A673 (cell line): ENCODE measurements around the gene ALG14.

Experiments
- EZH2 ChIP-seq: fragments of 200-600 bp; sonication (generic); IDR thresholded peaks from 2 replicates; pipeline ENCODE4 v1.6.1; 2017; ENCODE audit warnings: borderline replicate concordance, low read depth, mild to moderate bottlenecking, mixed read lengths, antibody characterized with exemption, low read length; ENCODE audit not compliant: poor library complexity, severe bottlenecking
- TF ChIP-seq, protein P1 (sequence below): fragments of 300-800, 200-600 bp; sonication (generic); conservative IDR thresholded peaks from 2 replicates; pipeline ENCODE4 v1.5.1; 2017; ENCODE audit warnings: low read depth, mild to moderate bottlenecking, antibody characterized with exemption, low read length, moderate library complexity, mixed read lengths

GRCh38 chr1:95073446-95073845, 695 bp upstream of the ALG14 start:
- TF ChIP-seq, protein P1, sequence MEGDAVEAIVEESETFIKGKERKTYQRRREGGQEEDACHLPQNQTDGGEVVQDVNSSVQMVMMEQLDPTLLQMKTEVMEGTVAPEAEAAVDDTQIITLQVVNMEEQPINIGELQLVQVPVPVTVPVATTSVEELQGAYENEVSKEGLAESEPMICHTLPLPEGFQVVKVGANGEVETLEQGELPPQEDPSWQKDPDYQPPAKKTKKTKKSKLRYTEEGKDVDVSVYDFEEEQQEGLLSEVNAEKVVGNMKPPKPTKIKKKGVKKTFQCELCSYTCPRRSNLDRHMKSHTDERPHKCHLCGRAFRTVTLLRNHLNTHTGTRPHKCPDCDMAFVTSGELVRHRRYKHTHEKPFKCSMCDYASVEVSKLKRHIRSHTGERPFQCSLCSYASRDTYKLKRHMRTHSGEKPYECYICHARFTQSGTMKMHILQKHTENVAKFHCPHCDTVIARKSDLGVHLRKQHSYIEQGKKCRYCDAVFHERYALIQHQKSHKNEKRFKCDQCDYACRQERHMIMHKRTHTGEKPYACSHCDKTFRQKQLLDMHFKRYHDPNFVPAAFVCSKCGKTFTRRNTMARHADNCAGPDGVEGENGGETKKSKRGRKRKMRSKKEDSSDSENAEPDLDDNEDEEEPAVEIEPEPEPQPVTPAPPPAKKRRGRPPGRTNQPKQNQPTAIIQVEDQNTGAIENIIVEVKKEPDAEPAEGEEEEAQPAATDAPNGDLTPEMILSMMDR = no peak
- TF ChIP-seq EZH2 = no peak
